ENCODE data around the gene GOLPH3.
A peak's percentile ranks its signal among the peaks of the same experiment; 100 is the strongest.
"Not testable (repeated sequence)": the region's sequence is repeated elsewhere in the genome, so short reads cannot be mapped to it uniquely, and the experiment has no call there.

The GOLPH3 gene

GRCh38 chr5:32127711-32128110 is 46.4 kb downstream of the GOLPH3 start:
- no peak for DNase-seq (ENCODE audit: low read depth)
- no peak overlapping the region for H3K4me3 ChIP-seq (replicated peaks; ENCODE audit: low read depth, low read length)
- TF ChIP-seq CTCF (IDR thresholded peaks at IDR 0.05; ENCODE audit: low read length, missing control alignments), result no peak

- no peak overlapping the region for H3K4me3 ChIP-seq (replicated peaks; ENCODE audit: low read depth, low read length)
- TF ChIP-seq CTCF (IDR thresholded peaks at IDR 0.05; ENCODE audit: low read length, missing control alignments), result no peak
Observed at GRCh38 chr5:32126691-32127090, 47.4 kb downstream of the GOLPH3 start.

GRCh38 chr5:32123889-32124676 is 50.0 kb downstream of the GOLPH3 start:
- no peak overlapping the region for H3K4me3 ChIP-seq (replicated peaks; ENCODE audit: low read depth, low read length)
- TF ChIP-seq CTCF (IDR thresholded peaks at IDR 0.05; ENCODE audit: low read length, missing control alignments), result no peak

More at GRCh38 chr5:32126691-32127090, 47.4 kb downstream of the GOLPH3 start:
- DNase-seq (ENCODE audit: low read depth), result peak; percentile 21

GRCh38 chr5:32123058-32123805 is 50.9 kb downstream of the GOLPH3 start:
- TF ChIP-seq CTCF (IDR thresholded peaks at IDR 0.05; ENCODE audit: low read length, missing control alignments), result no peak

More at GRCh38 chr5:32123889-32124676, 50.0 kb downstream of the GOLPH3 start:
- no peak for DNase-seq (ENCODE audit: low read depth)

GRCh38 chr5:32118922-32119321 is 55.2 kb downstream of the GOLPH3 start:
- not testable (repeated sequence) for H3K4me3 ChIP-seq (replicated peaks; ENCODE audit: low read depth, low read length); DNase-seq (ENCODE audit: low read depth)

More at GRCh38 chr5:32123058-32123805, 50.9 kb downstream of the GOLPH3 start:
- DNase-seq (ENCODE audit: low read depth), result no peak
- H3K4me3 ChIP-seq (replicated peaks; ENCODE audit: low read depth, low read length), result no peak overlapping the region

GRCh38 chr5:32116574-32117313 is 57.4 kb downstream of the GOLPH3 start:
- H3K4me3 ChIP-seq (replicated peaks; ENCODE audit: low read depth, low read length), result no peak overlapping the region
- no peak for DNase-seq (ENCODE audit: low read depth)
- TF ChIP-seq CTCF (IDR thresholded peaks at IDR 0.05; ENCODE audit: low read length, missing control alignments), result no peak

- no peak overlapping the region for H3K4me3 ChIP-seq (replicated peaks; ENCODE audit: low read depth, low read length)
- DNase-seq (ENCODE audit: low read depth), result no peak
- no peak for TF ChIP-seq CTCF (IDR thresholded peaks at IDR 0.05; ENCODE audit: low read length, missing control alignments)
Observed at GRCh38 chr5:32115985-32116384, 58.1 kb downstream of the GOLPH3 start.

Measured in fibroblast of pulmonary artery (primary cell).